Medulla oblongata (tissue), 1 donor: ENCODE results near the gene SHANK3.
"Not testable (repeated sequence)": the region's sequence is repeated elsewhere in the genome, so short reads cannot be mapped to it uniquely, and the experiment has no call there.

ENCODE experiments used
- DNase-seq: peaks from one replicate; pipeline ENCODE4 v3.0.0-alpha.2; 2015; ENCODE audit errors: extremely low spot score

SHANK3 gene

GRCh38 chr22:50653256-50653655 is 19.4 kb upstream of the SHANK3 start:
- DNase-seq = no peak

GRCh38 chr22:50654664-50655063 is 18.0 kb upstream of the SHANK3 start:
- DNase-seq = not testable (repeated sequence)

DNA sequence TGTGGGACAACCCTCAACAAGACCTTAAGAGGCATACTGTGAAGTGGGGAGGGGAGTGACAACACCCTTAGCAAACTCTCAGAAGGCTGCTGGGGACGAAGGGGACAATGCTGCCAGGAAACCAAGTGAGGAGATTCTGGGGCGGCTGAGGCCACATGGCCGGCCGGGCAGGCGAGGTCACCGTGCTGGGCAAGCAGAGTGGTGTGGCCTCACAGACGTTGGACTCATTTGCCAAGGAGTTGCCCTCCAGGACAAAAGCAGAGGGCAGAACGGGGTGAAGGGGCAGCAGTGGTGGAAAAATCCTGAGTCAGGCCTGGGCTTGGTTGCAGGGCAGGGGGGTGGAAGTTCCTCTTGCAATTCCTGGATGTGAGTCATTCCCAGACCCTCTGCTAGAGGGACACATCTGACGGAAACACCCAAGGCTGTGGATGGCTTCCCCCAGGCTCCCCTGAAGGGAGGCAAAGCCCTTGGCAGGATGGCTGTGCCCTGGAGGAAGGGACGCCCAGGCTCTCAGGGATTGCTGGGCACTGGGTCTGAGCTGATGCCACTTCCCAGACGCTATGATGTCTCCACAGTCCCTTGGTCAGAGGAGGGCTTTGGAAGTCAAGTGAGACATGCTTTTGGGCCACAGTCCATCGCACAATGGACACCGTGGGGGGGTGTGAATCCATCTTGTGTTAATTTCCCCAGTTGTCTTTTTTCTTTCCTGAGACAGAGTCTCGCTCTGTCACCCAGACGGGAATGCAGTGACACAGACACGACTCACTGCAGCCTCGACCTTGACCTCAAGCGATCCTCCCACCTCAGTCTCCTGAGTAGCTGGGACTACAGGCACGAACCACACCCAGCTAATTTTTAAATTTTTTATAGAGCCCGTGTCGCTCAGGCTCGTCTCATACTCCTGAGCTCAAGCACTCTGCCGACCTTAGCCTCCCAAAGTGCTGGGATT is 16.2 kb upstream of the SHANK3 start:
- no peak for DNase-seq

GRCh38 chr22:50657925-50658324 is 14.7 kb upstream of the SHANK3 start:
- DNase-seq = no peak

DNA sequence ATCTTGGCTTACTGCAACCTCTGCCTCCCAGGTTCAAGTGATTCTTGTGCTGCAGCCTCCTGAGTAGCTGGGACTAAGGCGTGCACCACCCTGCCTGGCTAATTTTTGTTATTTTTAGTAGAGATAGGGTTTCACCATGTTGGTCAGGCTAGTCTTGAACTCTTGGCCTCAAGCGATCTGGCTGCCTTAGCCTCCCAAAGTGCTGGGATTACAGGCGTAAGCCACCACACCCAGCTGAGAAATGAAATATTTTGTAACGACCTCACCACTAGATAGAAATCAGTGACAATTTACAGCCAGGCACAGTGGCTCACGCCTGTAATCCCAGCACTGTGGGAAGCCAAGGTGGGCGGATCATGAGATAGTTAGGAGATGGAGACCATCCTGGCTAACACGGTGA is 12.9 kb upstream of the SHANK3 start:
- not testable (repeated sequence) for DNase-seq

DNA sequence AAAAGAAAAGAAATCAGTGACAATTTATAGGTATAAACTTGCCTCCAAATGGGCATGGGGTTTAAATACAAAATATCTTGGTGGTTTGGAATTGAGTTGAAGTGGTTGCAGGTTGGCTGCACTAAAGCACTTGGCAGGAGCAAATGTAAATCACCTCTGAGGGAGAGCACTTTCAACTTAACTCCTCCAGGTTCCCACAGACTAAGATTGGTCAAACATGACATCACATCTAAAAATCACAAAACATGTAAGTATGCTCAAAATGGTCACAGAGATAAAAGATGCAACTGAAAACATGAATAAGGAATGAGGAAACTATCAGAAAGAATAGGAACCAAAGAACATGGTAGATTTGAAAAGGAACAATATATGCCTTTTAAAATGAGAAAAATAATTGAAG is 12.3 kb upstream of the SHANK3 start:
- DNase-seq = no peak

GRCh38 chr22:50665212-50665611 is 7.4 kb upstream of the SHANK3 start:
- DNase-seq = no peak

DNA sequence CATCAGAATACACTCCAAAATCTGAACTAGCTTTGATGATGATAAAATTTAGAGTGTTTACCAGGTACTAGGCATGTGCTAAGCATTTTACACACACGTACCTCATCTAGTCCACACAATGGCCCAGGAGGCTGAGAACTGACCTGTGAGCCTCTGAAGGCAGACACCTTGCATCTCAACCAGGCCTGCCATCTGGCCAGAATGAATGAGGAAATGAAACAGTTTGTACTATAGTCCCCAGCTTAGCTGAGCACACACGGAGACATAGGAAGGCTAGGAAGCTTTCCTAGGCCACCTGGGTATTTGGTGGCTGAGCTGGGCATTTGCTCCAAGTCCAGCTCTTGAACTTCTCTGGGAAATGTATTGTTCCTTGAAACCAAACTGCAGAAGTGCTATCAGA is 6.9 kb upstream of the SHANK3 start:
- no peak for DNase-seq

DNA sequence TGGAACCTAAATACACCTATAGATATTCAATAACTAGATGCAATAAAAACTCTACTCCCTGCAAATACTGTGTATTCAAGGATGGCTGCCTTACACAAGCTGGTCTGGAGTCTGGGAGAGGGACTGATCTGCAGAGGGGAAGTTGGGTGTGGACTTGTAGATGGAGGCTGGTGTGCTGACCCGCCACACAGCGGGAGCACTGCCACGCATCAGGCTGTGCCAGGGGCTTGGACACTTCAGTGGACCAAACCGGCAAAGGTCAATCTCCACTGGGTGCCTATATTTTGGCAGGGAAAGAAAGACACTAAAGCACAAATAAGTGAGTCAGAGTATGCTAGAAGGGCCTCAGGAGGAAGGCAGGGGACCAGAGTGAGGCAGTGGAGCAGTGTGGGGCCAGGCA is 2.1 kb upstream of the SHANK3 start:
- no peak for DNase-seq

GRCh38 chr22:50670914-50671538 is 1.6 kb upstream of the SHANK3 start:
- no peak for DNase-seq

- DNase-seq = no peak
Measured at GRCh38 chr22:50671641-50672040, 982 bp upstream of the SHANK3 start.

DNA sequence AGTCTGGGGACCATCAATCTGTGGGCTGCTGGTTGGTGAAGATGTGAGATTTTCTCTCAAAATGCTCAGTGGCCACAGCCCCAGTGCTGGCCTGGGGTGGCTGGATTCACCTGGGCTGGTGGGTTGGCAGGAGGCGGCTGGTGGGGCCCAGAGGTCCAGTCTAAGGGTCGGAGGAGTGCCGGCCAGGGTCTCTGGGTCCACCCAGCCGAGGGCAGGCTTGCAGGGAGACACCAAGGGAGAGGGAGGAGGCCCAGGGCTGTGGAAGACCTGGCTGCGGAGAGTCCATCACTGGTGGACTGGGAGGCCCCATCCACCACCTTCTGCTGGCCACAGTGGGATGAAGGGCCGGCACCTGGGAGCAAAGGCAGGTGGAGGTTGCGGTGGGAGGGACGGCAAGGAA is 582 bp upstream of the SHANK3 start:
- DNase-seq = no peak

- DNase-seq = no peak
Measured at GRCh38 chr22:50673231-50674129, 857 bp downstream of the SHANK3 start.

DNA sequence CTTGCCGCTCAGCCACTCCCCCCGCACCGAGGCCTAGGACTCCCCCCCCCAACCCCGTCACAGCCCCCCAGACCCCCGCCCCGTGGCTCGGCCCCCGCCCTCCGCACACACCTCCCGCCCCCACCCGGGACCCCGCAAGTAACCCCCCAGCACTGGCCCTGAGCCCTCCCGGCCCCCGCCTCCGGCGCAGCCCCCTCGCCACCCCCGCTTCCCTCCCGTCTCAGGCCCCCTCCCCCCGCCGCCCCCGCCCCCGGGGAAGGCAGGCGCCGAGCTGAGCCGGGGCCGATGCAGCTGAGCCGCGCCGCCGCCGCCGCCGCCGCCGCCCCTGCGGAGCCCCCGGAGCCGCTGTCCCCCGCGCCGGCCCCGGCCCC is 1.5 kb downstream of the SHANK3 start:
- no peak for DNase-seq

DNA sequence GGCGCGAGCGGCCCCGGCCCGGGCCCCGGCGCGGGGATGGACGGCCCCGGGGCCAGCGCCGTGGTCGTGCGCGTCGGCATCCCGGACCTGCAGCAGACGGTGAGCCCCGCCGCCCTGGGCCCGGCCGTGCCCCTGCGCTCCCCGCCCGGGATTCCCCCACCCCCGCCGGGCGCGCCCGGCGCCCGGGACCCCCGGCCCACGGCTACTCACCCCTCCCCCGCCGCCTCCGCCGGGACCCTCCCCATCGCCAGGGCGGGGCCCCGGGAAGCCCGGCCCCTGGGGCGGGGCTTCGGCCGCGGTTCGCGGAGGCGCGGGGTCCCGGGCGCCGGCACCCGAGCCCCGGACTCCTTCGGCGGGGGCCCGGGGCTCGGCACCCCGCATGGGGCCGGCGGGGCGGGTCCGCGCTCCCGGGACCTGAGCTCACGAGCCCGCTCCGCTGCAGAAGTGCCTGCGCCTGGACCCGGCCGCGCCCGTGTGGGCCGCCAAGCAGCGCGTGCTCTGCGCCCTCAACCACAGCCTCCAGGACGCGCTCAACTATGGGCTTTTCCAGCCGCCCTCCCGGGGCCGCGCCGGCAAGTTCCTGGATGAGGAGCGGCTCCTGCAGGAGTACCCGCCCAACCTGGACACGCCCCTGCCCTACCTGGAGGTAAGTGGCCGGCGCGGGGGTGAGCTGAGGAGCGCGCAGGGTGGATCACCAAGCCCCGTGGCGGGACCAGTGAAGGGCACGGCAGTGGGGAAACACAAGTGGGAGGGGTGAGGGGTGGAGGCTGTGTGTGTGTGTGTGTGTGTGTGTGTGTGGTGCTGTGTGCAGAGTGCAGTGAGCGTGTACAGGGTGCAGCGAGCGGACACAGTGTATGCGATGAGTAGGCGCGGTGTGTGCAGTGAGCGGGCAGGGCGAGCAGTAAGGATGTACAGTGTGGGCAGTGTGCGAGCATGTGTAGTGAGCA is 2.3 kb downstream of the SHANK3 start:
- DNase-seq = no peak

DNA sequence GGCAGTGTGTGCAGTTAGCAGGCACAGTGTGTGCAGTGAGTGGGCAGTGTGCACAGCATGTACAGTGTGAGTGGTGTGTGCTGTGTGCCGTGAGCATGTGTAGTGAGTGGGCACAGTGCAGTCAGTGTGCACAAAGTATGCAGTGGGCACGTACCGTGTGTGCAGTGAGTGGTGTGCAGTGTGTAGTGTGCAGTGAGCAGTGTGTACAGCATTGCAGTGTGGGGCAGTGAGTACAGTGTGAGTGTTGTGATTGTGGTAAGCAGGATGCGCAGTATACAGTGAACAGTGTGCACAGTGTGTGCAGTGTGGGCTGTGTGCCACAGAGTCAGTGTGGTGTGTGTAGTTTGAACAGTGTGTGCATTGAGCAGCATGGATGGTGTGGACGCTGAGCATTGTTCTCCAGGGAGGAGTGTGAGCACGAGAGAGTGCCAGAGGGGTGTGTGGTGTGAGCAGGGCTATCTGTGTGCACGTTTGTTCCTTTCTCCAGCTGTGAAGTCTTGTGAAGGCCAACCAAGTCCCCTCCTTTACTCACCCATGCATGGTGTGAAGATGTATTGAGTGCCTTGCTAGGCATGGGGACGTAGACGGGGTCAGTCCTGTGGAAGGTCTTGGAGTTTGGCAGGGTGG is 3.0 kb downstream of the SHANK3 start:
- DNase-seq = no peak

DNA sequence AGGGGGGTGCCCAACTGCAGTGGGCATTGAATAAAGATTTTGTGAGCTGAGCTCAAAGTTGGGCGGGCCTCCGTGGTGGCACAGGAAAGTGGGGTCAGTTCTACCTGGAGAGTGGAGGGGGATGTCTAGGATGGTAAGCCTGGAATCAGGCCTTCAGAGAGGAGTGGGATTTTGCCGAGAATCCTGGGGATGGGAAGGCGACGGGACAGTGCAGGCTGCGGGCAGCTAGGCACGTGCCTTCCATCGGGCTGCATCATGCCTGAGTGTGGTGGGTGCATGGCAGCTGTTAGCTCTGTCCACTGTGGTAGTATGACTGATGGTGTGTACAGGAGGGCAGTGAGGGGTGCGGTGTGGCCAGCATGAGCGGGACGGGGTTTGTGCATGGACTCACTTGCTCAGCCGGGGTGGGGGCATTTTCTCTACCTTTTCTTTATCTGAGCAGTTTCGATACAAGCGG is 3.6 kb downstream of the SHANK3 start:
- DNase-seq = no peak

- DNase-seq = no peak
Measured at GRCh38 chr22:50676661-50677492, 4.3 kb downstream of the SHANK3 start.

GRCh38 chr22:50677493-50678217 is 5.0 kb downstream of the SHANK3 start:
- DNase-seq = no peak
